ENCODE measurements around the gene CDAN1. TPM values are rescaled to one million over a fixed set of nuclear protein-coding genes. Genes with fewer than 3 reads are reported as not detected.

The CDAN1 gene
- total RNA-seq, 2 experiments from 2014 or later, result 18.3 to 19.0 TPM

GRCh38 chr15:42730135-42730534 lies 6.8 kb downstream of the CDAN1 start:
- POLR2A ChIA-PET, result no interaction called here
- no peak overlapping the region for H3K4me3 Mint-ChIP-seq
- ATAC-seq, result no peak
- intact Hi-C loops (cut with micrococcal nuclease), result no loop called here
- no peak for TF ChIP-seq CTCF (IDR thresholded peaks at IDR 0.05)
- H3K36me3 Mint-ChIP-seq (ENCODE audit: low read depth), result peaks cover 35% of the 10 kb centered on the region
- no peak overlapping the region for H3K27ac Mint-ChIP-seq
- peaks cover 2% of the 10 kb centered on the region for H3K4me1 Mint-ChIP-seq (ENCODE audit: low read depth)
- no peaks in the 10 kb centered on the region for H3K27me3 Mint-ChIP-seq
- no peaks in the 10 kb centered on the region for H3K9me3 Mint-ChIP-seq
- DNase-seq, result no peak
- CTCF ChIA-PET, result no interaction called here

- ChIA-PET POLR2A (no interaction called here), CTCF (no interaction called here)
- no peaks in the 10 kb centered on the region for H3K27me3 Mint-ChIP-seq
- ATAC-seq (no peak), DNase-seq (no peak)
- peaks cover 40% of the 10 kb centered on the region for H3K36me3 Mint-ChIP-seq (ENCODE audit: low read depth)
- intact Hi-C loops (cut with micrococcal nuclease), result loop anchor here (5.0 kb wide), 1 partner anchor 198 kb away; no protein-coding TSS in a partner anchor
- peaks cover 2% of the 10 kb centered on the region for H3K4me1 Mint-ChIP-seq (ENCODE audit: low read depth)
- no peak overlapping the region for H3K4me3 Mint-ChIP-seq
- H3K27ac Mint-ChIP-seq, result no peak overlapping the region
- no peaks in the 10 kb centered on the region for H3K9me3 Mint-ChIP-seq
- TF ChIP-seq CTCF (IDR thresholded peaks at IDR 0.05), result no peak
Measured at GRCh38 chr15:42729409-42729808, 7.5 kb downstream of the CDAN1 start.

- Mint-ChIP-seq H3K9me3 (no peaks in the 10 kb centered on the region), H3K36me3 (ENCODE audit: low read depth) (peaks cover 39% of the 10 kb centered on the region), H3K4me1 (ENCODE audit: low read depth) (no peaks in the 10 kb centered on the region), H3K27ac (no peak overlapping the region), H3K27me3 (no peaks in the 10 kb centered on the region), H3K4me3 (no peak overlapping the region)
- intact Hi-C loops (cut with micrococcal nuclease), result loop anchor here (5.0 kb wide), 1 partner anchor 198 kb away; no protein-coding TSS in a partner anchor
- DNase-seq, result no peak
- ATAC-seq, result no peak
- no peak for TF ChIP-seq CTCF (IDR thresholded peaks at IDR 0.05)
- CTCF ChIA-PET, result no interaction called here
- POLR2A ChIA-PET, result no interaction called here
Measured at GRCh38 chr15:42728972-42729371, 8.0 kb downstream of the CDAN1 start.

GRCh38 chr15:42728560-42728959 lies 8.4 kb downstream of the CDAN1 start:
- intact Hi-C loops (cut with micrococcal nuclease), result loop anchor here (5.0 kb wide), 1 partner anchor 199 kb away; no protein-coding TSS in a partner anchor
- no peaks in the 10 kb centered on the region for H3K4me1 Mint-ChIP-seq (ENCODE audit: low read depth)
- CTCF ChIA-PET, result no interaction called here
- peaks cover 39% of the 10 kb centered on the region for H3K36me3 Mint-ChIP-seq (ENCODE audit: low read depth)
- H3K4me3 Mint-ChIP-seq, result no peak overlapping the region
- DNase-seq (no peak), ATAC-seq (no peak)
- no peaks in the 10 kb centered on the region for H3K9me3 Mint-ChIP-seq
- H3K27ac Mint-ChIP-seq, result no peak overlapping the region
- TF ChIP-seq CTCF (IDR thresholded peaks at IDR 0.05), result no peak
- POLR2A ChIA-PET, result no interaction called here
- no peaks in the 10 kb centered on the region for H3K27me3 Mint-ChIP-seq

- Mint-ChIP-seq H3K4me3 (no peak overlapping the region), H3K9me3 (no peaks in the 10 kb centered on the region), H3K27me3 (no peaks in the 10 kb centered on the region), H3K4me1 (ENCODE audit: low read depth) (no peaks in the 10 kb centered on the region), H3K36me3 (ENCODE audit: low read depth) (peaks cover 36% of the 10 kb centered on the region), H3K27ac (no peak overlapping the region)
- no peak for DNase-seq
- POLR2A ChIA-PET, result no interaction called here
- TF ChIP-seq CTCF (IDR thresholded peaks at IDR 0.05), result no peak
- ATAC-seq, result no peak
- intact Hi-C loops (cut with micrococcal nuclease), result loop anchor here (5.0 kb wide), 1 partner anchor 199 kb away; no protein-coding TSS in a partner anchor
- CTCF ChIA-PET, result interaction anchor here (1.7 kb wide), 1 partner anchor 199 kb away, joined by 5 read pairs; no protein-coding TSS in a partner anchor
Measured at GRCh38 chr15:42727750-42728381, 9.1 kb downstream of the CDAN1 start.
